GM19239 (cell line): ENCODE results near the gene RALGPS1.

Experiments used
- DNase-seq: peaks from one replicate; pipeline ENCODE4 v3.0.0; 2011; ENCODE audit warnings: low spot score; ENCODE audit not compliant: insufficient read length
- FAIRE-seq: peaks from 2 replicates; lab custom pipeline; 2011; peaks lifted over from hg19 to GRCh38; lab: Jason Lieb, UNC

Gene RALGPS1

GRCh38 chr9:127107929-127108876 lies 193.6 kb downstream of the RALGPS1 start:
- FAIRE-seq = no peak

GRCh38 chr9:127109212-127109711 lies 194.7 kb downstream of the RALGPS1 start:
- no peak for FAIRE-seq

More at GRCh38 chr9:127107929-127108876, 193.6 kb downstream of the RALGPS1 start:
- DNase-seq = no peak

DNA sequence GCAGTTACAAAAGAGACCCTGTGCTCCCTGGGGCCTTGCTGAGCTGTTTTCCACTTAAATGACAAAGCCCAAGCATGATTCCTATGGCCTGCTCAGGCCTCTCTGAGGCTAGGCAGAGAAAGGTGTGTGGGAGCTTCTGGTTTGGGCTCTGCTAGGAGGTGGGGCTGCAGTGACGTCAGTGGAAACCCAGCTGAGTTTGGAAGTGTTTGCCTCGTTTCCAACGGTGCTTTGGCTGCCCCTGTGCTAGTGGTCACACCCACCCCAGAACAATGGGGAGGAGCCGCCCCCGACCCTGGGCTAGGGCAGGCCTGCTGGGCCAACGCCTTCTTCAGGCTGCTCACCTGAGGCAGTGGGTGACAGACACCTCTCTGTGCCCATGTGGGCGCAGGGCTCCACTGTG lies 197.5 kb downstream of the RALGPS1 start:
- DNase-seq (no peak), FAIRE-seq (no peak)

More at GRCh38 chr9:127109212-127109711, 194.7 kb downstream of the RALGPS1 start:
- DNase-seq = no peak

DNA sequence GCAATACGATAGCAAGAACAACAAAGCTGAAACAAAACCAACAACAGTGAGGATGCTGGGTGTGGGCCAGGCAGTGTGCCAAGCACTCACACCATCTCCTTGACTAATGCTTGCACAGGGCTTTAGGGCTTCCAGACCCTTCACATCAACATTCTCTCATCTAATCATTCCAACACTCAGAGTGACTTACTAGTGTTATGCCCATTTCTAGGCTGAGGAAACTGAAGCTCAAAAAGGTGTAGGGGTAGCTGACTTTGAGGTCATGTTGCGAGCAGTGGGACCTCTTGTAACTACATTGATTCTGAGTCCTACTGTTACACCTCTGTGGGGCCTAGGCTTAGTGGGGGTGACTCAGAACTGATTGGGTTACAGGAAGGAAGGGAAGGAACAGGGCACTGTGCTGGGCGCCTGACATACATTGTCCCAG lies 198.2 kb downstream of the RALGPS1 start:
- DNase-seq = no peak
- FAIRE-seq = no peak

- FAIRE-seq (no peak), DNase-seq (no peak)
Measured at GRCh38 chr9:127113191-127113972, 198.8 kb downstream of the RALGPS1 start.

GRCh38 chr9:127114606-127115005 lies 200.0 kb downstream of the RALGPS1 start:
- no peak for FAIRE-seq

GRCh38 chr9:127116088-127116726 lies 201.6 kb downstream of the RALGPS1 start:
- DNase-seq (no peak), FAIRE-seq (no peak)

More at GRCh38 chr9:127114606-127115005, 200.0 kb downstream of the RALGPS1 start:
- no peak for DNase-seq

- no peak for FAIRE-seq
- peak; percentile 20 for DNase-seq
Measured at GRCh38 chr9:127116957-127117356, 202.4 kb downstream of the RALGPS1 start.

DNA sequence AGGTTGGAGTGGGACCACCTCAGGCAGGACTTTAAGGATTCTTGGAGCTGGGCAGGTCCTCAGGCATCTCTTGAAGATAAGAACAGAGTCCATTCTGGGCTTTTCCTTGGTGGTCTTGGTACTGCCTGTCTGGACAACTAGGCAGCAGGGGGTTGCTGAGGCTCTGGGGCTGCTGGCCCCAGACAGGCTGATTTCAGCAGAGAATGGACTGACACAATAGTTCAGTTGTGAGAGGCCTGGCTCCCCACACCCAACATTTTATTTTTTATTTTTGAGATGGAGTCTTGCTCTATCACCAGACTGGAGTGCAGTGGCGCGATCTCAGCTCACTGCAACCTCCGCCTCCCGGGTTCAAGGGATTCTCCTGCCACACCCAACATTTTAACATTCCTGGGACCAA lies 203.2 kb downstream of the RALGPS1 start:
- DNase-seq = no peak
- no peak for FAIRE-seq

- peak; percentile 25 for DNase-seq
- peak; percentile 37 for FAIRE-seq
Measured at GRCh38 chr9:127118597-127119319, 204.2 kb downstream of the RALGPS1 start.

DNA sequence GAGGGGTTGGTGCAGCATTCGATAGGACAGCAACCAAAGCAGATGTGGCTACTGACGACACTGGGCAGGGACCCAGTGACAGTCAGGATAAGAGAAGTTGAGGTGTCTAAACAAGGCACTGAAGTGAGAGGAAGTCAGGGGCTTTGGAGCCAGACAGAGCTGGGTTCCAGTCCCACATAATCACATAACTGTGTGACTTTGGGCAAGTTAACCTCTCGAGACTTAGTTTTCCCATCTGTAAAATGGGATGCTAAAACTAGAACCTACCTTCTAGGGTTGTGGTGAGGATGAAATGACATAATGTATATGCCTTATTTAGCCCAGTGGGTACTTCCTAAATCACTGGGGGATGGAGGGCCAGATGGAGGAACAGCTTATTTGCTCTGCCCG lies 204.7 kb downstream of the RALGPS1 start:
- FAIRE-seq (no peak), DNase-seq (no peak)

DNA sequence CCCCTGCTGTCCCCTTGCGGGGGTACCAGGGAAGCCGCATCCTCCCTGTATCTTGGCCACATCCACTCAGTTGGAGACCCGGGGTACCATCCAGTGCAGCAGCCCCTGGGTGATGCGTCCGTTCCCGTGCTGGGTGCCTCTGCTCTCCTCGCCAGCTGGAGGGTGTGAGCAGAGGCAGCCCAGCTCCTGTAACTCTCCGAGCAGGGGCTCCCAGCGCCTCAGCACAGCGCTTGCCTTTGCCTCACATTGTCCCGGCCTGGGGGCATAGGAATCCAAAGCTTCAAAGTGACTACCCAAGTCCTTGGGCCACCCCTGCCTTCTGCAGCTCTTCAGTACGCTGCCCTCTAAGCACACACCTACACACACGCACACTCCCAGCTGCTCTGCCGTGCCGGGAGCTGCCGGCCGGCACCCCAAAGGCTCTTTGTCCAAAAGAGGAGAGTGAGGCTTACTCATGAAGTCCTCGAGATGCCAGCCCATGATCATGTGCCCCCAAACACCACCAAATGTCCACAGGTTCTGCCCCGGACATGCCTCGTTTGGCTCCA lies 207.1 kb downstream of the RALGPS1 start:
- no peak for FAIRE-seq
- DNase-seq = no peak

DNA sequence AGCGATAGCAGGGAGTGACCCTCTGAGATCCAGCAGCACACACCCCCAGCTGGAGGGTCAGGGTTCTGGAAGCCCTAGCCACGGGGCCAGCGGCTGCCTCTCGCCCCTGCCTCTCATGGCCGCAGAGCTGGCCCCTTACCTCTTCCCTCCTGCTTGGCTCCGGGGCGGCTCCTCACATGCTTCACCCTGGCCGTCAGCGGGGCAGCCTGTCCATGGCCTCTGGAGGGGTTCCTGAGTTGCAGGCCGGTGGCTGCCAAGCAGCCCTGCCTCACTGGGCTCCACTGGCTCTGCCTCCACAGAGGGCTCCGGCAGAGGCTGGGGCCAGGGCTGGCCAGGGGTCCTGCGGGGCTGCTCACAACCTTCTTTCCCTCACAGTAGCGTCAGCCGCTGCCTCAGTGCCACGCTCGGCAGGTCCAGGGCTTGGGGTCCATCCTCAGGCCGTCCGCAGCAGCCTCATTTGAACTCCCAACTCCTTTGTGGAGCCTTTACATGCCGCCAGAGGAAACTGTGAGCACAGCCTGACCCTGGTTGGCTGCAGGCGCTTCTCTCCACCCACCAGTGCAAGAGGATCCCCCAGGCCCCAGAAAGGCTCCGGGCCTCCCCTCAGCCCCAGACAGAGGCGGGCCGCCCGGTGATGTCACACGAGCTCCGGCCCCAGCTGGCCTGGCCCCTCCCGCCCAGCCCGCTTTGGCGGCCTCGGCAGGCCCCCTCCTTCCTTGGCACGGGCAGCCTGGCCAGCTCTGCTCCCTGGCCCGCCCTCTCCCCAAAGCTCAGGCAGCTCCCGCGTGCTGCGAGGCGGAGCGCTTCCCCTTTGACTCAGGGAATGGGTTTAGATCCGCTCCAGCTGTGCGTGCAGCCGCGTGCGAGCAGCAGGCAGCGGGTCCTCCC lies 207.8 kb downstream of the RALGPS1 start, which contains the start of gene ANGPTL2:
ANGPTL2 (minus strand) TSS at position 460 of the 888 bp plus-strand sequence. CDS start 13,904 bp downstream, outside the sequence.
- DNase-seq (peak; percentile 19), FAIRE-seq (no peak)

DNA sequence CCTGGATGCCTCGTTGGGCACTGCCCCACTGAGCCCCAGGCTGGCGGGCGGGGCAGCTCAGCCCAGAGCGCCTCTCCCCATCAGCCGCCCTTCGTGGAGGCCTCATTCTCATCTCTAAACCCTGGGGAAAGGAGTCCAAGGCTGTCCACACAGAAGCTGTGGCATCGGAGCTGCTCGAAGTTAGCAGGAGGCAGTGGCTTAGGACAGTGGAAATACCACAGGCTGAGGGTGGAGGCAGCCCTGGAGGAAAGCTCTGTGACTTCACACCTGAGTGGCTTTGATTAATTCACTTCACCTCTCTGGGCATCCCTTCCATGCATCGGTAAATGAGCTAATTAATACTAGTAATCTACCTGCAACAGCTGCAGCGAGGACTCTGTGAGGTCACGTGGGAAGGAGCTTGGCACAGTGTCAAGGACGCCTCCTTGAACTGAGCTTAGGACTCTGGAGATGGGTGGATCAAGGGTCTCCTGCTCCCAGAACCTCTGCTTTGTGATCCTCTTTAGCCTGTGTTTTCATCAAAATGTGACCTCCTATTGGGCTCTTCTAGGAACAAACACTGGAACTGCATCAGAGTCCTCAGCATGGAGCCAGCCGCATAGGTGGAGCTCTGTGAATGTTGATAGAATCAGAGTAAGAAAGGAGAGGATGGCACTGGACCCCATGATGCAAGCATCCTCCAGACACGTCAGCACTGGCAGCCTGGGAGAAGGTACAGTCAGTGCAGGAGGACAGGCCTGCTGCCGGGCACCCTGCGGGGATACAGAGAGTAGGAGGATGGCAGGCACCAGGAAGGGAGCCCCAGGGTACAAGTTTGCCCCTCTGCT lies 208.7 kb downstream of the RALGPS1 start:
- DNase-seq (no peak), FAIRE-seq (no peak)

- no peak for DNase-seq
- no peak for FAIRE-seq
Measured at GRCh38 chr9:127124111-127124531, 209.5 kb downstream of the RALGPS1 start.

- no peak for DNase-seq
- no peak for FAIRE-seq
Measured at GRCh38 chr9:127124792-127125191, 210.2 kb downstream of the RALGPS1 start.

DNA sequence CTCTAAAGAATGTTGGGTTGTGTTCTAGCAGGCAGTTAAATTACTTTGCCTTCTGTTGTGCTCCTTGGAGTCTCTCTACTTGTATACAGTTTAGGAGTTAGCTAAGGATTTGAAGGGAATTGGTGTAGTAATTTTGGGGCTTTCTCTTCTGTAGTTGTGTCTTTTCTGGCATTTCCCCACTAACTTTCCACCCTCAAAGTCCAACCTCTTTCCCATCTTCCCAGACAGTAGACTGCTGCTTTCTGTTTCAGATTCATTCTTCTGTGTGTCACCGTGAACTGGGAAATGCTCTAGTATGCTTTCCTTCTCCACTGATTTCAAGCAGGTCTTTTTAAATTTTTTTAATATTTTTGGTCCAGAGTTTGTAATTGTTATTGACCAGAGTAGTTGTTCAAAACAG lies 212.4 kb downstream of the RALGPS1 start:
- DNase-seq = no peak
- FAIRE-seq = no peak
